ENCODE data around the gene DPP7.

The DPP7 gene

DNA sequence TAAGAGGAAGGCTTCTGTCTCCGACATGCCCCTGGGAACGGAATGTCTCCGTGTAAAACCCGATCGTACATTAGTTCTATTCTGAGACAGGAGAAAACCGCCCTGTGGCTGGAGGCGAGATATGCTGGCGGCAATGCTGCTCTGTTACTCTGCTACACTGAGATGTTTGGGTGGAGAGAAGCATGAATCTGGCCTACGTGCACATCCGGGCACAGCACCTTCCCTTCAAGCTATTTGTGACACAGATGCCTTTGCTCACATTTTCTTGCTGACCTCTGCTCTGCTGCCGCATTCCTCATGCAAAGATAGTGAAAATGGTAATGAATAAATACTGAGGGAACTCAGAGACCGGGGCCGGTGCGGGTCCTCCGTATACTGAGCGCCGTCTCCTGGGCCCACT, 2.2 kb upstream of the DPP7 start:
- TF ChIP-seq, protein P1, sequence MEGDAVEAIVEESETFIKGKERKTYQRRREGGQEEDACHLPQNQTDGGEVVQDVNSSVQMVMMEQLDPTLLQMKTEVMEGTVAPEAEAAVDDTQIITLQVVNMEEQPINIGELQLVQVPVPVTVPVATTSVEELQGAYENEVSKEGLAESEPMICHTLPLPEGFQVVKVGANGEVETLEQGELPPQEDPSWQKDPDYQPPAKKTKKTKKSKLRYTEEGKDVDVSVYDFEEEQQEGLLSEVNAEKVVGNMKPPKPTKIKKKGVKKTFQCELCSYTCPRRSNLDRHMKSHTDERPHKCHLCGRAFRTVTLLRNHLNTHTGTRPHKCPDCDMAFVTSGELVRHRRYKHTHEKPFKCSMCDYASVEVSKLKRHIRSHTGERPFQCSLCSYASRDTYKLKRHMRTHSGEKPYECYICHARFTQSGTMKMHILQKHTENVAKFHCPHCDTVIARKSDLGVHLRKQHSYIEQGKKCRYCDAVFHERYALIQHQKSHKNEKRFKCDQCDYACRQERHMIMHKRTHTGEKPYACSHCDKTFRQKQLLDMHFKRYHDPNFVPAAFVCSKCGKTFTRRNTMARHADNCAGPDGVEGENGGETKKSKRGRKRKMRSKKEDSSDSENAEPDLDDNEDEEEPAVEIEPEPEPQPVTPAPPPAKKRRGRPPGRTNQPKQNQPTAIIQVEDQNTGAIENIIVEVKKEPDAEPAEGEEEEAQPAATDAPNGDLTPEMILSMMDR (conservative IDR thresholded peaks at IDR 0.05; ENCODE audit: low read depth, low read length) = no peak
- H3K4me3 ChIP-seq (ENCODE audit: low read depth, low read length) = no peak overlapping the region
- peak; percentile 29 for DNase-seq (ENCODE audit: low read depth)

DNA sequence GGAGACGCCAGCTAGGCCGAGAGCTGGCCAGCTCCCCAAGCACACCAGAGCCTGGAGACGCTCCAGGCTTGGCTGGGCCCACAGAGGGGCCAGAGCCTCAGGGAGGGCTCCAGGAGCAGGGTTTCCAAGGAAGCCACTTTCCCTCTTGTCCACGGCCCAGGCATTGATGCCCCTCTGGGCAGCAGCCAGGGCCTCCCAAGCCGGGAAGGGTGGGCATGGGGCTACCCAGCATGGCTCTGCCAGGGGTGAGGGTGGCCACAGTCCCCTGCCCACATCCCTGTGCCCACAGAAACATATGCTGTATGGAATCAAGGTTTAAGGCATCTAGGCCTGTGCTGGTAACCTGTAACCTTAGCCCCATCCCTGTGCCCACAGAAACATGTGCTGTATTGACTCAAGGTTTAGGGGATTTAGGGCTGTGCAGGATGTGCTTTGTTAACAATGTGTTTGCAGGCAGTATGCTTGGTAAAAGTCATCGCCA, 1.5 kb upstream of the DPP7 start:
- no peak overlapping the region for H3K4me3 ChIP-seq (ENCODE audit: low read depth, low read length)
- TF ChIP-seq, protein P1 (conservative IDR thresholded peaks at IDR 0.05; ENCODE audit: low read depth, low read length) = no peak
- no peak for DNase-seq (ENCODE audit: low read depth)

DNA sequence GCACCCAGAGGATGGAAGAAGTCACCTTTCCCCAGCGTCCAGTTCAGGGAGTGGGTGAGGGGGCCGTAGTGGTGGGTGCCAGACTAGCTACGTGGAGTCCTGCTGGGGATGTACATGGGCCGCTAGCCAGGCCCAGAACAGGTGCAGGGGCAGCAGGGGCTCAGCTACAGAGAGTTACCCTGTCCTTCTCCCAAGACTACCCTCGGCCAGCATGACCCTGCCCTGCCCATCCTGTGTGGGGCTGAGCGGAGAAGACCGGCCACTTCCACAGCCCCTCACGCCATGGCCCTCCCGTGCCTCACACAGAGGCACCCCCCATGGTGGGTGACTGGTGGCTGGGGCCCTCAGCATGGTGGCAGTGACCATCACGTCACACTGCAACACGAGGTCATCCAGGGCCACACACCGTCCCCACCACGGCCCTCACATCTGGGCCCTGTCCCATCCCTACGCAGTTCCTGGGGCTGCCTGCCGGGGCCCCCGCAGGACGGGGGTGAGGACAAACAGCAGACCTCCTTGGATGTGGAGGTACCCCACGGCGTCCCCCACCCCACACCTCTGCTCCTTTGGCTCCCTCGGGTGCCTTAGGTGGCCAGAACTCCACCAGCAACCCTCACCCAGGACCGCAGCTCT, 977 bp upstream of the DPP7 start:
- TF ChIP-seq, protein P1 (conservative IDR thresholded peaks at IDR 0.05; ENCODE audit: low read depth, low read length) = no peak
- no peak overlapping the region for H3K4me3 ChIP-seq (ENCODE audit: low read depth, low read length)
- DNase-seq (ENCODE audit: low read depth) = no peak

DNA sequence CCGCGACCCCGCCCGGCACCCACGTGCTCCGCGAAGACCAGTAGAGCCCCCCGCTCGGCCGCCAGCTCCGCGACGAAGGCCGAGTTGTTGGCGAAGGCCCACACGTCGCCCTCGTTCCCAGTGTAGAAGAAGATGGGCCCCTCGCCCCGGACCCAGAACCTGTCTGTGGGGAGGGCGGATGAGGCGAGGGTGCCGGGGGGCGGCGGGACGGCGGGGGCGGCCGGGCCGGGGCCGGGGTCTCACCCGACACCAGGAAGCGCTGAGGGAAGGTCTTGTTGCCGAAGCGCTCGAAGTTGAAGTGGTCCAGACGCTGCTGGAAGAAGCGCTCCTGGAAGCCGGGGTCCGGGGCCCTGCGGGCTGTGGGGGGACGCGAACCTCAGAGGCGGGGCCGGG, 317 bp downstream of the DPP7 start:
- TF ChIP-seq, protein P1 (conservative IDR thresholded peaks at IDR 0.05; ENCODE audit: low read depth, low read length) = no peak
- peak overlapping the region; percentile 56 for H3K4me3 ChIP-seq (ENCODE audit: low read depth, low read length)
- no peak for DNase-seq (ENCODE audit: low read depth)

DNA sequence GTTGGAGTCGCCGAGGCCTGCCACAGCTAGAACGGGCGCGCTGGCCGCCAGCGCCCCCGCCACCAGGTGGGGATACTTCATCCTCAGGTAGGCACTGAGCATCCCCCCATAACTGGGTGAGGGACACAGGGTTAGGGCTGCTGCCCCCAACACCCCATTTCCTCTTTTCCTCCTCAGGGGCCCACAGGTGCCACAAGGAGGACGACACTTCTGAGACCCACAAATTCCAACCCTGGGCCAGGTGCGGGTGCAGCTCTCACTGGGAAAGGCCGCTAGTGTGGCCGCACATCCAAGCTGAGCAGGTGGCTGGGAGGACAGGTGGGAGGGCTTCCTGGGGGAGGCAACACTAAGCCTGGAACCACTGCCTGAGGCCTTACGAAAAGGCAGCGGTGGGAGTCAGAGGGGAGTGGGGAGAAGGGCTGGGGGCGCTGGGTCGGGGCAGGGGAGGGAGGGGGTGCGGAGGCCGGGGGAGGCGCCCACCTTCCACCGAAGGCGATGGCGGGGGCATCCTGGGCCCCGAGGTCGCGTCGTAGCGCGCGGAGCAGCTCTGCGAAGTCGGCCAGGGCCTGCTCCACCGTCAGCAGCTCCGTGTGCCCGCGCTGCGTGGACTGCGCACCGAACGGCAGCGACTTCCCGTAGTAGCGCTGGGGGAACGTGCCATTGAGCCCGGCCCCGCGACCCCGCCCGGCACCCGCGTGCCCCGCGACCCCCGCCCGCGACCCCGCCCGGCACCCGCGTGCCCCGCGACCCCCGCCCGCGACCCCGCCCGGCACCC, 961 bp downstream of the DPP7 start:
- TF ChIP-seq, protein P1 (conservative IDR thresholded peaks at IDR 0.05; ENCODE audit: low read depth, low read length) = no peak
- DNase-seq (ENCODE audit: low read depth) = peak; percentile 9
- peak overlapping the region; percentile 37 for H3K4me3 ChIP-seq (ENCODE audit: low read depth, low read length)

DNA sequence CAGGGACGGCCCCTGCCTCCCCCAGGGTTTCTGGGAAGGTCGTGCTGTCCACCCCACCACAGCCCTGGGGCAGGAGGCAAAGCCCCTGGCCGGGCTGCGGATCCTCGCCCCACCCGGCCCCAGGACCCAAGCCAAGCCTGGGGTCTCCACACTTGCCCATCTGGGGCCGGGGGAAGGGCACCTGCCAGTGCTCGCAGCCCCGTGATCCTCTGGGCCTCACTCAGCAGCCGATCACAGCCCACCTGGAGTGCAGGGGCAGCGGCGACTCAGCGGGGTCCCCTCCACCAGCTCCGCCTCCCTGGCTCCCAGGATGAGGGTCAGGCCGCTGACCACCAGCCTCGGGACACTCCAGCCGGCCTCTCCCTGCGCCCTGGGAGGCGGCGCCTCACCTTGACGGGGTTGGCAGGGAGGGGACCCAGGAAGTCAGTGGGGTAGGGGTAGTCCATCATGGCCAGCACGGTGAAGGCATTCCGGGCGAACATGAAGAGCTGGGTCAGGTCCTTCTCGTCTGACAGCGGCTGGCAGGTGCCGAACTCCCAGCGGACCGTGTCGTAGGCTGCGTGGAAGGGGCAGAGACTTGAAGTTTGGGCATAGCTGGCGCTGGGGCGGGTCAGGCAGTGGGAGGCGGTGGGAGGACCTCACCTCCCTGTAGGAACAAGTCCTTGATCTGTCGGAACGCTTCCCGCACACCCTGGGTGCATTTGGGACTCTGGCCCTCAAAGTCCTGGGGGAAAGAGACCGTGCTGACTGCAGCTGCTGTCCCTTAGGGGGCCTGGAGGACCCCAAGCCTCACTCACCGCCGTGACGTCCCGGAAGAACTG, 1.8 kb downstream of the DPP7 start:
- H3K4me3 ChIP-seq (ENCODE audit: low read depth, low read length) = no peak overlapping the region

More for the DNA sequence above, 1.8 kb downstream of the DPP7 start:
- DNase-seq (ENCODE audit: low read depth) = no peak
- TF ChIP-seq, protein P1 (conservative IDR thresholded peaks at IDR 0.05; ENCODE audit: low read depth, low read length) = no peak
